Measurements from ENCODE around the gene SLC4A5. TPM values are rescaled to one million over a fixed set of nuclear protein-coding genes. Genes with fewer than 3 reads are reported as not detected.

The SLC4A5 gene
- total RNA-seq, 3 donors from 2014 or later, result 2.1 to 3.1 (median 2.1) TPM

GRCh38 chr2:74269667-74270066 lies 73.5 kb downstream of the SLC4A5 start:
- DNase-seq (no peak), ATAC-seq (no peak)
- Histone ChIP-seq H3K9me3 (no peaks in the 10 kb centered on the region), H3K4me3 (no peak overlapping the region), H3K36me3 (ENCODE audit: low read depth) (no peaks in the 10 kb centered on the region), H3K4me1 (ENCODE audit: low read depth) (no peaks in the 10 kb centered on the region)
- no peak for TF ChIP-seq CTCF (IDR thresholded peaks at IDR 0.05)
- intact Hi-C loops (cut with DNase I, micrococcal nuclease), result loop anchor here in 1 of 2 donors (10.0 kb wide), 1 partner anchor 65 kb away; no protein-coding TSS in a partner anchor

- DNase-seq (peak in 2 of 3 donors; percentile 72 to 83), ATAC-seq (peak; percentile 100)
- Histone ChIP-seq H3K36me3 (ENCODE audit: low read depth) (no peaks in the 10 kb centered on the region), H3K4me1 (ENCODE audit: low read depth) (no peaks in the 10 kb centered on the region), H3K4me3 (no peak overlapping the region), H3K9me3 (no peaks in the 10 kb centered on the region)
- peak; percentile 39 for TF ChIP-seq CTCF (IDR thresholded peaks at IDR 0.05)
- intact Hi-C loops (cut with DNase I, micrococcal nuclease), result loop anchor here in 1 of 2 donors (10.0 kb wide), 1 partner anchor 68 kb away; no protein-coding TSS in a partner anchor
Observed at GRCh38 chr2:74267068-74267467, 76.1 kb downstream of the SLC4A5 start.

GRCh38 chr2:74264281-74264680 lies 78.9 kb downstream of the SLC4A5 start:
- Histone ChIP-seq H3K4me1 (ENCODE audit: low read depth) (no peaks in the 10 kb centered on the region), H3K36me3 (ENCODE audit: low read depth) (no peaks in the 10 kb centered on the region), H3K4me3 (no peak overlapping the region), H3K9me3 (no peaks in the 10 kb centered on the region)
- DNase-seq, result no peak
- no peak for TF ChIP-seq CTCF (IDR thresholded peaks at IDR 0.05)
- no peak for ATAC-seq
- intact Hi-C loops (cut with DNase I, micrococcal nuclease), result loop anchor here in 1 of 2 donors (10.0 kb wide), 1 partner anchor 71 kb away; no protein-coding TSS in a partner anchor

GRCh38 chr2:74262681-74263080 lies 80.5 kb downstream of the SLC4A5 start:
- H3K4me1 ChIP-seq (ENCODE audit: low read depth), result no peaks in the 10 kb centered on the region
- no peak overlapping the region for H3K4me3 ChIP-seq
- H3K9me3 ChIP-seq, result no peaks in the 10 kb centered on the region
- DNase-seq, result no peak
- TF ChIP-seq CTCF (IDR thresholded peaks at IDR 0.05), result no peak
- no peaks in the 10 kb centered on the region for H3K36me3 ChIP-seq (ENCODE audit: low read depth)
- intact Hi-C loops (cut with DNase I, micrococcal nuclease), result loop anchor here in 1 of 2 donors (10.0 kb wide), 1 partner anchor 72 kb away; no protein-coding TSS in a partner anchor
- no peak for ATAC-seq

GRCh38 chr2:74261204-74261864 lies 81.9 kb downstream of the SLC4A5 start:
- H3K4me1 ChIP-seq (ENCODE audit: low read depth), result no peaks in the 10 kb centered on the region
- H3K4me3 ChIP-seq, result no peak overlapping the region
- intact Hi-C loops (cut with DNase I, micrococcal nuclease), result loop anchor here in 1 of 2 donors (10.0 kb wide), 1 partner anchor 73 kb away; no protein-coding TSS in a partner anchor
- H3K36me3 ChIP-seq (ENCODE audit: low read depth), result no peaks in the 10 kb centered on the region
- DNase-seq (peak in 2 of 3 donors; percentile 41 to 57), ATAC-seq (peak; percentile 79)
- H3K9me3 ChIP-seq, result no peaks in the 10 kb centered on the region
- TF ChIP-seq CTCF (IDR thresholded peaks at IDR 0.05), result no peak
